CD4-positive, alpha-beta T cell treated with Interleukin-1 beta for 1 hour (primary cell): ENCODE measurements around the gene SMAD3.

ENCODE experiments used
- DNase-seq, 2 donors: peaks; one replicate each; pipeline ENCODE4 v3.0.0-alpha.2; 2020 to 2022

The SMAD3 gene

GRCh38 chr15:67036775-67037555 lies 28.4 kb upstream of the SMAD3 start:
- no peak for DNase-seq

- DNase-seq = no peak
Measured at GRCh38 chr15:67037694-67038093, 27.7 kb upstream of the SMAD3 start.

DNA sequence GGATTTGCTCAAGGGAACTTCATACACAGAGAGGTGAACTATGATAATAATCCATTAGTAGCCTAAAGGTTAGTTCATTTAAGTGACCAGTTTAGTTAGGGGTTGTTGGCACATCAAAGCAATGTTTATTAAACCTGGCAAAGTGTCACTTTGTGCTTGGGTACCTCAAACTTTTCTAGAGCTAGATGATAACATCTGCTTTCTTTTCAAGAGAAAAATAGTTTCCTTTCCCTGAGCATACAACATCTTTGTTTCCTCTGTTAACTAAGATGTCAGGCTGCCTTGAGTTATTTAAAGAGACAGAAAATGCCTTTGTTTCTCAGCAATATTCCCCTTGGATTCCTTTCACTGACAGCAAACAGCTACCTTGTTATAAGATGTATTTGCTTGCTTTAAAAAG lies 26.7 kb upstream of the SMAD3 start:
- no peak for DNase-seq

- no peak for DNase-seq
Measured at GRCh38 chr15:67039384-67040075, 25.9 kb upstream of the SMAD3 start.

DNA sequence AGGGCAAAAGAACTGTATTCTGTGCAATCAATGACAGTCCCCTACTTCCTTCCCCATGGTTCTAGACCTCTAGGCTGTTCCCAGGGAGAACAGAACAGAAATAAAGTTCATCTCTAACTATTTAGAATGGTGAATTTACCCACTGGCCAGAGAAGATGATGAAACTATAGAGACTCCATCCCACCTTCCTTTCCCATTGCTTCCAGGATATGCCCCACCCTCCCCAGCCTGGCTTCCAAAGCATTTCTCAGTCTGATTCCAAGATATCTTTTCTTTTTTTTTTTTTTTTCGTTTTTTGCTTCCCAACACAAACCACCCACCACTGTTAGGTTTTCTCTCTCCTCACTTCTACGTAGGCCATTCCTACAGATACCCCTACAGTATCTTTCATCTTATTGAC lies 25.1 kb upstream of the SMAD3 start:
- DNase-seq = no peak

DNA sequence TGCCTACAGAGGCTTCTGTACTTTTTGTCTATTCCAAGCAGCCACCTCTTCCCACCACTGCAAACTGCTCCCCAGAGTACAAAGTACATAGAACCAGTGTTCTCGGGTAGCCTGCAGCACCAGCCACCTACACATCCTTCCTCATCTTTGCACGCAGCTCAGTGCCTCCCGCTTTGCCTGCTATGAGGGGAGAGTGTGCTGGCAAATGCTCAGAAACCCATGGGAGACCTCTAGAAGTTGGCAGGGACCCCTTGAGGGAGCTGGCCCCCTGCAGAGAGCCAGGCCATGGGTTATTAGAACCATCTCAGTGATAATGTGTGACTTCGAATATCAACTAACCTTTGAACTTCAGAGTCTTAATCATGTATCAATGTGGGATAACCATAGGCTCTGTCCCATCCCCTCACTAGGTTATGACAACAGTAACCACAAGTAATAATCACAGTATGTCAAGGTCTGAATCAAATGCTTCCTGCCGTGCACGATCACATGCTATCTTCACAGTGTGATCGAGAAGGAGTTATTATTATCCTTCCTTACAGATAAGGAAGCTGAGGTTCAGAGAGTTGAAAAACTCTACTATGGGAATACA lies 22.8 kb upstream of the SMAD3 start:
- no peak for DNase-seq

DNA sequence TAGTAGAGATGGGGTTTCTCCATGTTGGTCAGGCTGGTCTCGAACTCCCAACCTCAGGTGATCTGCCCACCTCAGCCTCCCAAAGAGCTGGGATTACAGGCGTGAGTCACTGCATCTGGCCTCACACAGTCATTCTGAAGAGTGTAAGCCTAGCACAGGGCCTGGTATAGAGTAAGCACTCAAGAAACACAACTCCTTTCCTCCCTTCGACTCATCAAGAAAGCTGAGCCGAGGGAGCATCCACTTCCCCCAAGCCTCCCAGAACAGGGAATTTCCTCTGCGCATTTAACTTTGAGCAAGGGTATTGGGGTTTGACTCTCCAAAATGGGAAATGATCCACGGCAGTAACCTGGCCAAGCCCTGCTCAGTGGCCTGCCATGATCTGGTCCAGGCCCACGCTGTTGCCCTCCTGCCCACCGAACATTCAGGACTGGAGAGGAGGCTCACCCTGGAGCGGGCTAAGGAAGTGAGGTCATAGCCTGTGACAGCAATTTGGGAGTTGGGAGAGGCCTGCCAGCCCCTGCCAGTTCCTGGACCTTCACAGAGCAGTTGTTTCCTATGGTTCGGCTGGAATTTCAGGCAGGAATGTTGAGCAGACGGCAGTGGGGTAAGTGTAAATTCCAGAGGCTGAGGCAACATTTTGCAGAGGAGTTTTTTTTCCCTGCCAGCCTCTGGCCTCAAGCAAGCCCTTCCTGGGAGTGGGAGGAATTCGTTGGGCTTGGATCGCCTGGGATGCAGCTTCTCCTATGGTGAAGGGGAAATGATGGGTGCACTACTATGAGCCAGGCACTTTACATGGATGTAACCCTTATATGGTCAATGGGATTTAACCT lies 21.2 kb upstream of the SMAD3 start:
- DNase-seq = no peak

DNA sequence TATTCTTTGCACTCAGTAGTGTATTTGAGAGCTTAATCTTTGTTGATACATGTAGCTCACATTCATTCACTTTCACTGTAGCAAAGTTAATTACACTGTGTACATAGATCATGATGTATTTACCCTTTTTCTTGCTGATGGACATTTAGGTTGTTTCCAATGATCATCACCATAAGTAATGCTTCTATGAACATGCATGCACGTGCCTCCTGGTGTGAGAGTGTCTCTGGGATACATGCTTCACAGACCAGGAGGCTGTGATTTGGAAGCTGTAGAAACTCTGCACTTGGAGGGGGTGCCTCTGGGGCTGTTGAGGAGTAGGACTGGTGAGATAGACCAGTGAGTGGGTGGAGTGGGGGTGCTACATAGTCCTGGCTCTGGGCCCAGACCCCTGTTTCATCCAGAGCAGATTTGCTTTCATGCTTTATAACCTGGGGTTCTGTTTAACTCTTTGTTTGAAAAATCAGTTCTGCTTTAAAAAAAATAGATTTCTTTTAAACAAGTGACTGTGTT lies 18.2 kb upstream of the SMAD3 start:
- no peak for DNase-seq

- DNase-seq = no peak
Measured at GRCh38 chr15:67048281-67049279, 16.8 kb upstream of the SMAD3 start.

DNA sequence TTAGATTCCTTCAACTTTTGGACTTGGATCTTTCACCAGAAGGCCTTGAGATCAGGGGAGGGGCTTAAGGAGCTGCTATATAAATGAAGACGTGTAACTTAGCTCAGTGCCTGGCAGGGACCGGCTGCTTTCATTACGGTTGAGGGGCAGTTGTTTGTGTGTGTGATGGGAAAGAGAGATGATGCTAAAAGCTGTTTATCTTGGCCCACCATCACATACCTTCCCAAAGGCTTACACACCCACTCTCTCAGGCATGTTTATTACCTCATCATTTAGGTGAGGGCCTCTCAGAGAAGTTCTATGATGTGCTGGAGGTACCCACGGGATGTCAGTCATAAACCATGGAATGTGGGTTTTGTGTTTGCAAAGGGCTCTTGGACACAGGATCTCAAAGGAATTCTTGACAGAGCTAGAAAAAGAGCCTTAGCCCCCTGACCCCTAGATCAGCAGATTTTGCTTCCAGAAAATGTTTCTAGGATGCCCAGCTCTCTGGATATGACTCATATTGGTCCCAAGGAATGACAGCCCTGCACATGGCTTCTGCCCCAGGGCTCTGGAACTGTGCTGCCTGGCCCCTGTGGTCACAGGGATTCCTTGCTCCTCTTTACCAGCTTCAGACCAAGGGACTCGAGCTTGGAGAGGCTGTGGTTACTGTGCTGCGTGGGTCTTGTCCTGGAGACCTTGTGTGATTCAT lies 15.9 kb upstream of the SMAD3 start:
- no peak for DNase-seq

- DNase-seq = no peak
Measured at GRCh38 chr15:67050062-67050461, 15.3 kb upstream of the SMAD3 start.

GRCh38 chr15:67050522-67051087 lies 14.8 kb upstream of the SMAD3 start:
- DNase-seq = no peak

- no peak for DNase-seq
Measured at GRCh38 chr15:67051088-67052045, 14.0 kb upstream of the SMAD3 start.

- DNase-seq = no peak
Measured at GRCh38 chr15:67054676-67055075, 10.7 kb upstream of the SMAD3 start.

DNA sequence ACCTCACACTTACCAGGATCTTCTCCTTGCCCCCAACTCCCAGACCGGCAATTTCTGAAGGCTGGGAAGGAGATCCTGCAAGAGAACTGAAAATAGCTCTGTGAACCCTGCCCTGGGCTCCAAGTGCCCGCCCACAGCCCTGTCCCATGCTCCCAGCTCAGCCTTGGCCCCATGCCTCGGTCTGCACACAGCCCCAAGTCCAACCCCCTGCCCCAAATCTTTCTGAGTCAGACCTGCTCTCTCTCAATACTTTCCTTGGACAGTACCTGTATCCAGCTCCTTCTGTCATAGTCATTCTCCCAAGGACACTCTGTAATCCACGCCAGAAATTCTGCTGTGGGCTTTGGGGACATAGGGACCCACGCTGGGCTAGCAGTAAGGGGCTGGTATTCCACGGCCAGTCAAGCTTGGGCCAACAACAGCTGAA lies 6.3 kb upstream of the SMAD3 start:
- DNase-seq = no peak

DNA sequence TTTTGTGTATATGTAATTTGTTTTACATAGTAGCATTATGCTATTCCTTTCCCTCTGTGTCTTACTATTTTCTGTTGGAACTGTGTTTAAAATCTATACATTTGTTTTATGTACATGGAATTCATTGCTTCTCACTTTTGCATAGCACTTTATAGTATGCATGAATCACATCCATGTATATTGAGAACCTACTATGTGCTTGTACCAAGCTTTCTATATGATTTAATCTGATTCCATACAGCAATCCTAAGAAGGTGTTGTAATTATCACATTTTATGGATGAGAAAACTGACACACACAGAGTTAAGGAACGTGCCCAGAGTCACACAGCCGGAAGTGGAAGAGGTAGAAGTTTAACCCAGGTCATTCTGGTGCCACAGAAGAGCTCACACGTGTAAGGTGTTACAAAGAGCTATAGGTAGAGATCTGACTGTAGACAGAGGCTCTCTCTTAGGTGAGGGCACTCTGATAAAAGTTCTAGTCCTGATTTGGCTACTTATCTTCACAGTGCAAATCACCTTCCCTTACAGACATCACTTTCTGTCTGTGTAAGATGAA lies 3.5 kb upstream of the SMAD3 start:
- DNase-seq = no peak

- DNase-seq = no peak
Measured at GRCh38 chr15:67062369-67062985, 2.9 kb upstream of the SMAD3 start.
